ENCODE results near the gene IFT80.

DNA sequence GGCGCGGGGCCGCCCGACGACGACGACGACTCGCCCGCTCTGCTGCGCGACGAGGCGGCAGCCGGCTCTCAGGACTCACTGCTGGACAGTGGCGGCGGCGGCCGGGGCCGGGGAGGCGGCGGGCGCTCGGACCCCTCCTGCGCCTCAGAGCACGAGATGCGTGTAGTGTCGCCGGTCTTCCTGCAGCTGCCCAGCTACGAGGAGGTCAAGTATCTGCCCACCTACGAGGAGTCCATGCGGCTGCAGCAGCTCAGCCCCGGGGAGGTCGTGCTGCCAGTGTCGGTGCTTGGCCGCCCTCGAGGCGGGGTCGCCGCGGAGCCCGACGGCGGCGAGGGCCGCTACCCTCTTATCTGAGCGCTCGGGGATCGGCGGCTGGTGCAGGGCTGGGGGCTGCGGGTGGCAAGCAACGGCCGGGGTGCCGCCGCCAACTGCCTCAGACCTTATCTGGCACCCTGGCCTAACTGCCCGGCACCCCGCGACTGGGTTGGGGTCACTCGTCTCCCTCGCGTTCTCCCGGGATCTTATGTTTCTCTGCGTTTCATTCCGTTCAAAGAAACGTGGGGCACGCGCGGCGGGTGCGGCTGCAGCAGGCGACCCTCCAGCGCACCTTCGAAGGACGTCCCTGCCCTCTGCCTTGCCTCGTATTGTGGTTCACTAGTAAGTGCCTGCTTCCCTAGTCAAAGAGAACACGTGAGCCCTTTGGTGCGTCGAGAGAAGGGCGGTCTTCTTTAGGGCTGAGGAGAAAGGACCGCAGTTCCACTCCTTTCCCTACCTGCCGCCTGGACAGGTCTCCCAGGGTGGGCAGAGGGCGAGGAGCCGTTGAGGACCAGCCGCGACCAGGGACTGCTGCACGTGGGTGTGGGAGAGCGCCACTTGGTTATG, 172.8 kb downstream of the IFT80 start:
- TF ChIP-seq GATA2 (IDR thresholded peaks at IDR 0.05; ENCODE audit: low read depth, low read length) (no peak), GATA3 (IDR thresholded peaks at IDR 0.05; ENCODE audit: low read depth, low read length) (no peak)
